Left lobe of liver (tissue), 2 donors: ENCODE data around the gene CNKSR2. TPM values are rescaled to one million over a fixed set of nuclear protein-coding genes. Genes with fewer than 3 reads are reported as not detected.

Source experiments
- ATAC-seq: fragments of 200-7000 bp; cut with Tn5 transposase; one replicate; pipeline ENCODE4 v1.9.1; 2020; ENCODE audit warnings: mild to moderate bottlenecking, moderate library complexity
- DNase-seq: peaks from one replicate; pipeline ENCODE4 v3.0.0-alpha.2; 2020; ENCODE audit warnings: low spot score
- total RNA-seq: library from RNA; stranded (reverse); gene quantifications from one replicate; pipeline ENCODE4 v1.2.1, GENCODE V29; 2021
- donor health status: DM: no; HTN: no; CAD: no; lungs with moderate emphysema.
- donor health status: DM: no; HTN: yes; CAD: no.

Gene CNKSR2
- total RNA-seq = 2.2 TPM

DNA sequence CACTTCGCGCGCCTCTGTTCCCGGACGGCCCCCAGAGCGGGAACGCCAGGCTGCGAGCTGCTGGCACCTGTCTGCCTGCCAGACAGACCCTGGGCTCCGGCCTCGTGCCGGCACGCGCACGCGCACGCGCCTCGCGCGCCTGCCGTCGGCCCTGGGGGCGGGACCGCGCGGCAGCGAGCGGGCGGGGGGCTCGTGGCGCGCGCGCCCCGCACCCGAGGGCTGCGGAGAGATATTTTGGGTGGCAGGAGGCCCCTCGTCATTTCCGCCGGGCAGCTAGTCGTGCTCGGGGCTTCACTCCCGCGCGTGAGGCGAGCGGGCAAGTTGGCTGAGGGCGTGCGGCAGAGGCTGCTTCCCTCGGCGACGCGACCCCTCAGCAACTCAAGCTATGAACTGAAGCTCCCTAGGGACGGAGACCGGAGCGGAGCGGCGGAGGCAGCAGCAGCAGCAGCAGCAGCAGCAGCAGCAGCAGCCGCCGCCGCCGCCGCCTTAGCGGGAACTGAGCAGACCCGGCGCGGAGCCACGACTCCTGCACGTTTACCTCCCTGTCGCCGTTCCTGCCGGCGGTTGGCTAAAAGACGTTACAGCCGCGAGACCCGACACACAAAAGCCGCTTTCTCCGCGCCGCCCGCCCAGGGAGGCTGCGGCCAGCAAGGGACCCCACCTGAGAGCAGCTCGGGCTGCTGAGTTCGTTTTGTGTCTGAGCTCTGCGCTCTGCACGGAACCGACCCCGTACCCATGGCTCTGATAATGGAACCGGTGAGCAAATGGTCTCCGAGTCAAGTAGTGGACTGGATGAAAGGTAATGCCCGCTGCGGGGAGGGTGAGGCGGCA lies at the start of gene CNKSR2:
Gene CNKSR2 (plus strand): TSS at position 256 of the 831 bp plus-strand sequence. CDS start 480 bp downstream, at position 736.
- ATAC-seq (peak; percentile 86), DNase-seq (peak; percentile 82)

DNA sequence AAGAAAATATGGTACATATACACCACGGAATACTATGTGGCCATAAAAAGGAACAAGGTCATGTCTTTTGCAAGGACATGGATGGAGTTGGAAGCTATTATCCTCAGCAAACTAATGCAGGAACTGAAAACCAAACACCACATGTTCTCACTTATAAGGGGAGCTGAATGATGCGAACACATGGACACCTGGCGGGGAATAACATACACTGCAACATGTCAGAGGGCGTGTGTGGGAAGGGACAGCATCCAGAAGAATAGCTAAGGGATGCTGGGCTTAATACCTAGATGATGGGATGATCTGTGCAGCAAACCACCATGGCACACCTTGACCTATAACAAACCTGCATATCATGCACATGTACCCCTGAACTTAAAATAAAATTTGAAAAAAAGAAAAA lies 19.5 kb upstream of the CNKSR2 start:
- ATAC-seq (no peak), DNase-seq (no peak)

GRCh38 chrX:21355831-21356230 lies 18.4 kb upstream of the CNKSR2 start:
- DNase-seq (no peak), ATAC-seq (no peak)

GRCh38 chrX:21369613-21370012 lies 4.6 kb upstream of the CNKSR2 start:
- ATAC-seq (no peak), DNase-seq (no peak)

DNA sequence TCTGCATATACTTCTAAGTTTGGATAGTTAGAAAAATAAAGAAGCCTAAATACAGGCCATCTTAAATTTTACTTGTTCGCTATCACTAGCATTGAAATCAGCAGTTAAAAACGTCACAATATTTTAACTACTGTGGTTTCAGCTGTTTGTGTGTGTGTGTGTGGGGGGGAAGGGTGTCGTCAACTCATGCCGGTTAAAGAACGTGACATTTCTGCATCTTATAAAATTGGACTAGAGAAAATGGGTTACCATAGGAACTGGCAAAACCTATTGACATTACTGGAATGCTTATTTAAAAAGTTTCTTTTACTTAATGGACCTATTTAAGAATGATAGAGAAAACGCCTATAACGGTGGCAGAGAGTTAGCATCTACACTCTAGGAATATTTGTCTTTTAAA lies 1.2 kb upstream of the CNKSR2 start:
- no peak for DNase-seq
- no peak for ATAC-seq

DNA sequence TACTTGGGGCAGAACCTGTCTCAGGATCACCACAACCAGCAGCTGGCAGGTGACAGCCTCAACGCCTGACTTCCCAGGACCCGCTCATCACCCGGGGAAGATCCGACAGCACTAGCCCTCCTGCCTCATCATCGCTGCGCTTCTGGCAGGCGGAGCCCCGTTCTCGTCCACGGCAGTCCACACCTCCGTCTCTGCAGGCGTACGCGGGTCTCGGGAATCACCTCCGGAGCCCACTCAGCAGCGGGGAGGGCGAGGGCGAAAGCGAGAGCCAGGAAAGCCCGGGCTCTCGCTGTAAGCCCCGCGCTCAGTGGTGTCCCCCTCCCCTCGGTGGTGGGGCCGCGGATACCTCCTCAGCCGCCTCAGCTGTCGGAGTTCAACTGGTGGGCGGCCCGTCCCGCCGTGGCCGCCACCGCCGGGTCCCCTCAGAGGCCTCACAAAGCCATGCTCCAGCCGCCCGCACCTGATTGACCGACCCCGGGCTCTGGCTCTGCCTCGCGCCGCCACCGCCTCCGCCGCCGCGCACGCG lies 518 bp upstream of the CNKSR2 start:
- DNase-seq (peak; percentile 44), ATAC-seq (peak; percentile 66)

DNA sequence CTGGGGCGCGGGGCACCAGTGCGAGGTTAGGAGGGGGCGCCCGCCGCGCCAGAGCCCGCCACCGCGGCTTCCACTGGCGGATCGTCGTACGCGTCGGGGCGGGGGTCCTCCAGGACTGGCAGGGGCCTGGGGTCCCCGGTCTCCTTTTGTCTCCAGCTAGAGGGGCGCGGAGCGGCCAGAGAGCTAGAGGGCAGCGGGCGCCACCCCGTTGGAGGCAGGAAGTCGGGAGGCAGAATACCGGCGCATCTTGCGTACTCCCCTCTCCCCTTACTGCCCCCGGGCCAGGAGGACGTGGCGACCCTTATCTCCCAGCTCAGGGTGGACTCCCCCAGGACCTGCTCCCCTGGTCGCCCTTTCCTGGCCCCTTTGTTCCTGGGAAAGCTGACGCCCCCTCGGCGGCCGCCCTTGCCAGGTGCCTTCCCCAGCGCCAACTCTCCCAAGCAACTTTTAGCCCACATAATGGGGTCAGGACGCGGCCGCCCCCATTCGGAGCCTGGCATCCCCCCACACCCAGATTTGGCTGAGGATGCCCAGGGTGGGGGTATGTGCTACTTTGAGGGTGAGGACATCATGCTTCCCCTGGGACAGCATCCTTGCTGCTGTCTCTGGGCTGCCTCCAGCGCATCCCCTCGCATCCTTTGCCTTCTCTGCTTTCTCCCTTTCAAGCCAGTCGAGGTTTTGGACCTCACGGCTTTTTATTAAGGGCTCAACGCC lies 933 bp downstream of the CNKSR2 start:
- DNase-seq = no peak
- ATAC-seq = peak; percentile 8

DNA sequence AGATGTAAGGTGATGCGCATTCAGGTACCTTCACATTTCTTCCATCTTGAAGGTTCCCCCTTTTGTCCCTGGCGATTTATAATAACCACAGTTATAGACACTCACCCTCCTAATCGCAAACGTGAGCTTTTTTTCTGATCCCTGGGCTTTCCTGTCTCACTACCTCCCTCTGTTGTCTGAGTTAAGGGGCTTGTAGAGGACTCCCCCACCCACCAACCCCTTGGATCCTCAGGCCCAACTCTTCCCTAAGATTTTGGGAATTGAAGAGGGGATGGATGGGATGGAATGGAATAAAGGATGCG lies 1.4 kb downstream of the CNKSR2 start:
- DNase-seq (no peak), ATAC-seq (no peak)

DNA sequence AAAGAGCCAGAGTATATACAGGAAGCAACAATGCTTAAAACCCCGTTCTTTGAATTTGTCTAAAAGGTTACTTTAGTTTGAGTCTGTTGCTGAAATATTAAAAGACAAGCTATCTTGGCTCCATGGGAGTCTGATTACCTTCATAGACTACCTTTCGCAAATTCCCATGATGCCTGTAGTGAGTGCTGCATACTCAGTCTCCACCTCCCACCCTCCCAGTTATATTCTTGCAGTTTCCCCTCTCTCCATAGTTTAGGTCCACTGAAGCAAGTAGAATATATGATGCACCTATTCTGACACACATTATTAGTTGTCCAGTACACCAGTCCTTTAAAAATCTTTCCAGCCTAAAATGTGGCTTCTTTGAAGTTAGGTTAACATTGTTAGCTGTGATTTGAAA lies 2.4 kb downstream of the CNKSR2 start:
- no peak for DNase-seq
- ATAC-seq = no peak

- DNase-seq (no peak), ATAC-seq (no peak)
Measured at GRCh38 chrX:21379991-21380390, 5.8 kb downstream of the CNKSR2 start.

- peak; percentile 52 for ATAC-seq
- no peak for DNase-seq
Measured at GRCh38 chrX:21382715-21383114, 8.5 kb downstream of the CNKSR2 start.

GRCh38 chrX:21383546-21383945 lies 9.3 kb downstream of the CNKSR2 start:
- DNase-seq (no peak), ATAC-seq (no peak)

- peak; percentile 41 for ATAC-seq
- no peak for DNase-seq
Measured at GRCh38 chrX:21384178-21384577, 10.0 kb downstream of the CNKSR2 start.

DNA sequence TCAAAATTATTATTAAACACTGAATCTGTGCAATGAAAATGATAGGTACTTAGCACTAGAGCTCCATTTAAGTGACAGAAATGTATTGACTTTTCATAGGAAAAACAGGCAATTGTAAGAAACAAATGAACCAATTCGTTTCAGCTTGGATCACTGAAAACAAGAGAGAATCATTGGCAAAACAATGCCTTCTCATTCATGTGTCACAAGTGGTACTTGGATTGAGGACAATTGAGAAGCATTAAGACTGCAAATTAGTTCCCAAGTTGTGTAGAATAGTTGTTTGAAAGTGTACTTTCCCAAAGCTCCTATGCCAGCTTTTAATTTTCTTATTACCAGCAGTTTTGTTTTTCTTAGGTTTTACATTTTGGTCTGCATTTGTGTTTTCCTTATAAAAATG lies 20.6 kb downstream of the CNKSR2 start:
- ATAC-seq (no peak), DNase-seq (no peak)

- DNase-seq = no peak
- no peak for ATAC-seq
Measured at GRCh38 chrX:21398426-21398825, 24.2 kb downstream of the CNKSR2 start.

GRCh38 chrX:21400408-21401121 lies 26.3 kb downstream of the CNKSR2 start:
- ATAC-seq (no peak), DNase-seq (no peak)

- ATAC-seq = peak; percentile 51
- no peak for DNase-seq
Measured at GRCh38 chrX:21408307-21408706, 34.1 kb downstream of the CNKSR2 start.

- DNase-seq (no peak), ATAC-seq (no peak)
Measured at GRCh38 chrX:21408788-21409187, 34.6 kb downstream of the CNKSR2 start.

DNA sequence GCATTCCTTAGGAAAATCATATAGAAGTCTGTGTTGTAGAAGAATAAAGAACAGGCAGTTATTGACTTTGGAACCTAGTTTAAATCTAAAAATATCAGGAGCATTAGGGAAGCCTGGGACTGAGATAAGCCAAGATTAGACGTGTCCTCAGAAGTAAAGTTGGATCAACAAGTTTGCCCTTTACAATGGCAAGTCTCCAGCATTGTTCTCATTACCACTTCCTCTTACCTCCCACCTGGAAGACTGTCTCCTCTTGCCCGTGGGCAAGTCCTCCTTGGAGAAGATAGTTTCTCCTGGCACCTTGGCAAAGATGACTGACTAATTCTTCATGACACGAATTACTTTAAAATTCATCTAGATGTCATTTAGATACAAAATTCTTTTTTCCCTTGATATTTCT lies 37.8 kb downstream of the CNKSR2 start:
- ATAC-seq (no peak), DNase-seq (no peak)

DNA sequence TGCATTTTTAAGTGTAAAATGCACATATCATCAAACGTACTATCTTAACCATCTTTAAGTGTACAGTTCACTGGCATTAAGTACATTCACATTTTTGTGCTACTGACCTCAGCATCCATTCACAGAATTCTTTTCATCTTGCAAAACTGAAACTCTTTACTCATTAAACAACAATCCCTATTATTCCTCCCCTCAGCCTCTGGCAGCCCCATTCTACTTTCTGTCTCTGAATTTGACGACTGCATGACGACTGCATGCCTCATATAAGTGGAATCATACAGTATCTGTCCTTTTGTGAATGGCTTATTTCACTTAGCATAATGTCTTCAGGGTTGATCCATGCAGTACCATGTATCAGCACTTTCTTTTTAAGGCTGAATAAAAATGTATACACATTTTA lies 38.7 kb downstream of the CNKSR2 start:
- ATAC-seq (no peak), DNase-seq (no peak)

- ATAC-seq = no peak
- DNase-seq = no peak
Measured at GRCh38 chrX:21427086-21427485, 52.9 kb downstream of the CNKSR2 start.

- DNase-seq = no peak
- no peak for ATAC-seq
Measured at GRCh38 chrX:21437036-21437435, 62.8 kb downstream of the CNKSR2 start.
